SK-N-SH treated with all-trans-retinoic acid at 6 μM for 48 hours (cell line): ENCODE measurements around the gene PKNOX2.

Source experiments
- ATAC-seq: fragments of 200-7000 bp; cut with Tn5 transposase; 3 replicates; pipeline ENCODE4 v1.9.1; 2020; ENCODE audit warnings: mild to moderate bottlenecking, moderate library complexity
- ARNTL ChIP-seq: fragments of 450-650 bp; formaldehyde crosslinking; IDR thresholded peaks from 2 replicates; pipeline ENCODE4 v1.5.0; 2020; ENCODE audit warnings: low read depth, mild to moderate bottlenecking, moderate library complexity, borderline replicate concordance
- BACH2 ChIP-seq: fragments of 250-450 bp; sonication (Bioruptor Pico); IDR thresholded peaks from 2 replicates; pipeline ENCODE4 v1.9.0; 2021; ENCODE audit warnings: mild to moderate bottlenecking, borderline replicate concordance
- CSDC2 ChIP-seq: fragments of 250-450 bp; sonication (Bioruptor Pico); IDR thresholded peaks from 2 replicates; pipeline ENCODE4 v1.5.0; 2020; ENCODE audit warnings: mild to moderate bottlenecking, moderate library complexity
- CSRNP3 ChIP-seq: fragments of 250-450 bp; sonication (Bioruptor Pico); IDR thresholded peaks from 2 replicates; pipeline ENCODE4 v1.5.1; 2021; ENCODE audit warnings: mild to moderate bottlenecking, moderate library complexity
- ESRRG ChIP-seq: fragments of 250-450 bp; sonication (Bioruptor Pico); IDR thresholded peaks from 2 replicates; pipeline ENCODE4 v1.6.1; 2021; ENCODE audit warnings: mild to moderate bottlenecking
- GLIS3 ChIP-seq: fragments of 250-450 bp; sonication (Bioruptor Pico); IDR thresholded peaks from 2 replicates; pipeline ENCODE4 v1.5.0; 2020; ENCODE audit warnings: mild to moderate bottlenecking, moderate library complexity
- ISL1 ChIP-seq: fragments of 250-450 bp; sonication (Bioruptor Pico); IDR thresholded peaks from 2 replicates; pipeline ENCODE4 v2.1.2; 2022; ENCODE audit warnings: mild to moderate bottlenecking, moderate library complexity
- OSR1 ChIP-seq: fragments of 250-450 bp; sonication (Bioruptor Pico); IDR thresholded peaks from 2 replicates; pipeline ENCODE4 v1.8.0; 2022; ENCODE audit warnings: moderate library complexity, mild to moderate bottlenecking, inconsistent platforms
- POU6F1 ChIP-seq: fragments of 250-450 bp; sonication (Bioruptor Pico); IDR thresholded peaks from 2 replicates; pipeline ENCODE4 v1.8.0; 2021; ENCODE audit warnings: low read depth, mild to moderate bottlenecking, moderate library complexity, borderline replicate concordance
- PPARA ChIP-seq: fragments of 250-450 bp; sonication (Bioruptor Pico); IDR thresholded peaks from 2 replicates; pipeline ENCODE4 v1.5.0; 2020; ENCODE audit warnings: mild to moderate bottlenecking, borderline replicate concordance
- RARB ChIP-seq: fragments of 250-450 bp; sonication (Bioruptor Pico); IDR thresholded peaks from 2 replicates; pipeline ENCODE4 v1.8.0; 2021; ENCODE audit warnings: mild to moderate bottlenecking, moderate library complexity
- SNAI2 ChIP-seq: fragments of 250-450 bp; sonication (Bioruptor Pico); IDR thresholded peaks from 2 replicates; pipeline ENCODE4 v1.5.0; 2020; ENCODE audit warnings: mild to moderate bottlenecking, moderate library complexity
- TCF4 ChIP-seq: fragments of 250-450 bp; sonication (Bioruptor Pico); IDR thresholded peaks from 2 replicates; pipeline ENCODE4 v1.8.0; 2021; ENCODE audit warnings: mild to moderate bottlenecking, moderate library complexity, borderline replicate concordance
- TOX ChIP-seq: fragments of 250-450 bp; sonication (Bioruptor Pico); IDR thresholded peaks from 2 replicates; pipeline ENCODE4 v1.8.0; 2021; ENCODE audit warnings: mild to moderate bottlenecking, moderate library complexity, borderline replicate concordance
- TSHZ2 ChIP-seq: fragments of 250-450 bp; sonication (Bioruptor Pico); IDR thresholded peaks from 2 replicates; pipeline ENCODE4 v1.5.0; 2020; ENCODE audit warnings: mild to moderate bottlenecking, moderate library complexity
- ZC3H10 ChIP-seq: fragments of 250-450 bp; sonication (Bioruptor Pico); IDR thresholded peaks from 2 replicates; pipeline ENCODE4 v1.5.1; 2021; ENCODE audit warnings: mild to moderate bottlenecking, moderate library complexity
- ZFP3 ChIP-seq: fragments of 250-450 bp; sonication (Bioruptor Pico); IDR thresholded peaks from 2 replicates; pipeline ENCODE4 v1.5.0; 2020; ENCODE audit warnings: mild to moderate bottlenecking, moderate library complexity
- ZFP30 ChIP-seq: fragments of 450-650 bp; formaldehyde crosslinking; IDR thresholded peaks from 2 replicates; pipeline ENCODE4 v1.5.0; 2022; ENCODE audit warnings: mild to moderate bottlenecking, moderate library complexity
- ZNF565 ChIP-seq: fragments of 450-650 bp; formaldehyde crosslinking; conservative IDR thresholded peaks from 2 replicates; pipeline ENCODE4 v1.5.0; 2020; ENCODE audit warnings: low read depth, mild to moderate bottlenecking, moderate library complexity
- ZNF70 ChIP-seq: fragments of 450-650 bp; formaldehyde crosslinking; IDR thresholded peaks from 2 replicates; pipeline ENCODE4 v1.5.0; 2020; ENCODE audit warnings: mild to moderate bottlenecking, moderate library complexity
- ZNF8 ChIP-seq: fragments of 450-650 bp; formaldehyde crosslinking; IDR thresholded peaks from 2 replicates; pipeline ENCODE4 v1.5.0; 2020; ENCODE audit warnings: mild to moderate bottlenecking, moderate library complexity
- TF ChIP-seq, protein P1 (sequence below): fragments of 250-450 bp; sonication (Bioruptor Pico); IDR thresholded peaks from 2 replicates; pipeline ENCODE4 v1.5.1; 2020; ENCODE audit warnings: low read depth, mild to moderate bottlenecking, moderate library complexity
- TF ChIP-seq, protein P2 (sequence below): fragments of 250-450 bp; sonication (Bioruptor Pico); IDR thresholded peaks from 2 replicates; pipeline ENCODE4 v1.8.0; 2020; ENCODE audit warnings: mild to moderate bottlenecking, moderate library complexity, borderline replicate concordance

PKNOX2 gene

GRCh38 chr11:125431009-125431408, 266.5 kb downstream of the PKNOX2 start (continued):
- TF ChIP-seq, protein P1, sequence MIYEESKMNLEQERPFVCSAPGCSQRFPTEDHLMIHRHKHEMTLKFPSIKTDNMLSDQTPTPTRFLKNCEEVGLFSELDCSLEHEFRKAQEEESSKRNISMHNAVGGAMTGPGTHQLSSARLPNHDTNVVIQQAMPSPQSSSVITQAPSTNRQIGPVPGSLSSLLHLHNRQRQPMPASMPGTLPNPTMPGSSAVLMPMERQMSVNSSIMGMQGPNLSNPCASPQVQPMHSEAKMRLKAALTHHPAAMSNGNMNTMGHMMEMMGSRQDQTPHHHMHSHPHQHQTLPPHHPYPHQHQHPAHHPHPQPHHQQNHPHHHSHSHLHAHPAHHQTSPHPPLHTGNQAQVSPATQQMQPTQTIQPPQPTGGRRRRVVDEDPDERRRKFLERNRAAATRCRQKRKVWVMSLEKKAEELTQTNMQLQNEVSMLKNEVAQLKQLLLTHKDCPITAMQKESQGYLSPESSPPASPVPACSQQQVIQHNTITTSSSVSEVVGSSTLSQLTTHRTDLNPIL (CRISPR knock-in tag): no peak
- no peak for TF ChIP-seq GLIS3 (CRISPR knock-in tag)

DNA sequence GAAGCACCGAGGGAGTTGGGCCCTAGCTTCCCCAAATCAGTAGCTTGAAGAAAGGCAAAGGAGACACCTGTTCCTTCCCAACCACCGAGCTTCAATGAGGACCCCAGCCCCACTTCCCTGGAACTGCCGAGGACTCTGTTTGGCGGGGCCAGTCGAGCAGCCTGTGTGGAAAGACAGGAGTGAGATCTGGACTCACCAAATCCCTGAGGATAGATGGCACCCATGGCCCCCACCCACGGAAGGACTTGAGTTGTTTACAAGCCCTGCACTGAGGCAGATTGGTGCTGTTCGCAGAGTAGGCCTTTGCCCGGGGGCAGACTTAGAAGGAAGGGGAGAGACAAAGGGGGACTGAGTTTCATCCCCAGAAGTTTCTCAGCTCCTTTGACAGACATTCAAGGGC, 266.9 kb downstream of the PKNOX2 start:
- ATAC-seq: no peak
- TF ChIP-seq ZFP3 (no peak), ZC3H10 (CRISPR knock-in tag) (no peak), CSDC2 (CRISPR knock-in tag) (no peak), SNAI2 (no peak), ESRRG (no peak), ZNF8 (no peak), RARB (CRISPR knock-in tag) (no peak), POU6F1 (CRISPR knock-in tag) (no peak), ARNTL (no peak), TCF4 (no peak), ISL1 (CRISPR knock-in tag) (no peak), GLIS3 (CRISPR knock-in tag) (no peak), PPARA (CRISPR knock-in tag) (no peak), ZFP30 (CRISPR knock-in tag) (no peak), CSRNP3 (CRISPR knock-in tag) (no peak)
- TF ChIP-seq, protein P2, sequence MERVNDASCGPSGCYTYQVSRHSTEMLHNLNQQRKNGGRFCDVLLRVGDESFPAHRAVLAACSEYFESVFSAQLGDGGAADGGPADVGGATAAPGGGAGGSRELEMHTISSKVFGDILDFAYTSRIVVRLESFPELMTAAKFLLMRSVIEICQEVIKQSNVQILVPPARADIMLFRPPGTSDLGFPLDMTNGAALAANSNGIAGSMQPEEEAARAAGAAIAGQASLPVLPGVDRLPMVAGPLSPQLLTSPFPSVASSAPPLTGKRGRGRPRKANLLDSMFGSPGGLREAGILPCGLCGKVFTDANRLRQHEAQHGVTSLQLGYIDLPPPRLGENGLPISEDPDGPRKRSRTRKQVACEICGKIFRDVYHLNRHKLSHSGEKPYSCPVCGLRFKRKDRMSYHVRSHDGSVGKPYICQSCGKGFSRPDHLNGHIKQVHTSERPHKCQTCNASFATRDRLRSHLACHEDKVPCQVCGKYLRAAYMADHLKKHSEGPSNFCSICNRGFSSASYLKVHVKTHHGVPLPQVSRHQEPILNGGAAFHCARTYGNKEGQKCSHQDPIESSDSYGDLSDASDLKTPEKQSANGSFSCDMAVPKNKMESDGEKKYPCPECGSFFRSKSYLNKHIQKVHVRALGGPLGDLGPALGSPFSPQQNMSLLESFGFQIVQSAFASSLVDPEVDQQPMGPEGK (CRISPR knock-in tag): no peak
- TF ChIP-seq, all 23 proteins: peak for 0

- TF ChIP-seq ESRRG (no peak), ZNF70 (no peak), CSDC2 (CRISPR knock-in tag) (no peak), BACH2 (CRISPR knock-in tag) (no peak), OSR1 (CRISPR knock-in tag) (no peak), ZFP30 (CRISPR knock-in tag) (no peak), ZNF8 (no peak), ZC3H10 (CRISPR knock-in tag) (no peak), ZFP3 (no peak), GLIS3 (CRISPR knock-in tag) (no peak), CSRNP3 (CRISPR knock-in tag) (no peak), PPARA (CRISPR knock-in tag) (no peak), ZNF565 (CRISPR knock-in tag) (no peak), TCF4 (no peak), TSHZ2 (CRISPR knock-in tag) (no peak), TOX (no peak)
- TF ChIP-seq, protein P2 (CRISPR knock-in tag): no peak
- peak; percentile 95 for ATAC-seq
Measured at GRCh38 chr11:125433454-125434121, 269.0 kb downstream of the PKNOX2 start.
